GM18526 (cell line): ENCODE results near the gene SLC9A3.

Experiments
- POLR2A ChIP-seq: IDR thresholded peaks from 3 replicates; pipeline ENCODE4 v1.6.1; 2011; ENCODE audit not compliant: insufficient read length; ENCODE audit errors: extremely low read depth

The SLC9A3 gene

DNA sequence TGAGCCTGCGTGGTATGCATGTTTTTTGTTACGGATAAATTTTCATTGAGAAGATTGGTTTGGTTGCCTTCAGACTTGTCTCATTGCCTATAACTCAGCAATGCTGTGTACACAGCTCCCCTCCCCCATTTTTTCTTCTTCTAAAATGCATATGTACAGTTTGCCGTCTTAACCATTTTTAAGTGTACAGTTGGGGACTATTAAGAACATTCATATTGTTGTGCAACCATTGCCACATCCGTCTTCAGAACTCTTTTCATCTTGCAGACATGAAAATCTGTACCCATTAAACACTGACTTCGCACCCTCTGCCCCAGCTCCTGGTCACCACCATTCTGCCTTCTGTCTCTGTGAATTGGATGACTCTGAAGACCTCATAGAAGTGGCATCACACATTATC is 75.1 kb downstream of the SLC9A3 start:
- no peak for TF ChIP-seq POLR2A

DNA sequence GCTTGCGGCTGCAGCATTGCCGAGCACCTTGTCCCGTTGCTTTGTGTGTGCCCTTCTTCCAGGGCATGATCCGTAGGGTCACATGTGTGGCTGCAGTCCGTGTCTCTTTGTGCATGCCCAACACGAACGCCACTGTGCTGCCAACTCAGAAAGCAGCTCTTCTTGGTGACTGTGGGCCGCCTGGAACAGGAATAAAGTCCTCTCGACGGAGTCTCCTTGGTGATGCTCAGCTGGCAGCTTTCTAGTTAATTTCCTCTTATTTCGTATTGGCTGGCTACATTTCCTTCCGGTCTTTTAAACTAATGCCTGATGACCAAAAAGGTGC is 75.5 kb downstream of the SLC9A3 start:
- no peak for TF ChIP-seq POLR2A

DNA sequence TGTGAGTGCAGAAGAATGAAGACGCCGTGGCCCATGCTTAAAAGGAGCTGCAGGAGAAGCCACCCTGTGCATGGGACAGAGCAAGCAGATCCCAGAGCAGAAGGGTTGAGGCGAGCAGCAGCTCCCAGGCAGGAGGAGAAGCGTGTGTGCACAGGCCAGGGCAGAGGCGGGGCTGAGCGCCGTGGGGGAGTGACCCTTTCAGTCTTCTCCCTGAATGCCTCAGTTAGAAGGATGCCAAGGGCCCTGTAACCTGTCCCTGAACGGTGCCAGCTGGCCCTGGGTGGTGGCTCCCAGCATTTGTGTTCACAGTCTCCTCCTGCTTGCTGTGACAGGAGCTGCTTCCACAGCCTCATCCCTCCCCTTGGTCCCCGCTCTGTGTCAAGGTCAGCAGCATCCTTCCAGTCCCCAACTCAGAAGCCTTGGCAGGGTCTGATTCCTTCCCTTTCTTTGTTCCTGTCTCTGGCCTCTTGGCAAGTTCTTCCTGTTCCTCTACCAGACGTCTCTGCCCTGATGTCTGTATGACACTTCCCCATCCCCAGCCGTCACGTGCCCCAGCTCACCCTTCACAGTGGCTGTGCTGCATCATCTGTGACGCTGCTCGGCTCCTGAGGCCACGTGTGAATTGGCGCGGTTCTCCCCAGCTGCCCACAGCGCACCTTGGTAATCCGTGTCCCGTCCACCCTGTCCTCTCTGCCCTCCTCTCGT is 76.0 kb downstream of the SLC9A3 start:
- TF ChIP-seq POLR2A, result no peak

DNA sequence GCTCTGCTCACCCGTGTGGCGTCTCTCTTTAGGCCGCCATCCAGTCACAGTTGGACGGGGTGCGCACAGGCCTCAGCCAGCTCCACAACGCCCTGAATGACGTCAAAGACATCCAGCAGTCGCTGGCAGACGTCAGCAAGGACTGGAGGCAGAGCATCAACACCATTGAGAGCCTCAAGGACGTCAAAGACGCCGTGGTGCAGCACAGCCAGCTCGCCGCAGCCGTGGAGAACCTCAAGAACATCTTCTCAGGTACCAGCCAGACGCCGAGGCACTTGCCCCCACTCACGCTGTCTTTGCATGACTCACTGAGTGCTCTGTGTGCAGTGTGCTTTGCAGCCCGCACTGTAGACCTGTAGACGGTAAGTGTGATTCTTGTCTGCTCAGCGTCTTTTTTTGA is 76.7 kb downstream of the SLC9A3 start:
- TF ChIP-seq POLR2A, result no peak

DNA sequence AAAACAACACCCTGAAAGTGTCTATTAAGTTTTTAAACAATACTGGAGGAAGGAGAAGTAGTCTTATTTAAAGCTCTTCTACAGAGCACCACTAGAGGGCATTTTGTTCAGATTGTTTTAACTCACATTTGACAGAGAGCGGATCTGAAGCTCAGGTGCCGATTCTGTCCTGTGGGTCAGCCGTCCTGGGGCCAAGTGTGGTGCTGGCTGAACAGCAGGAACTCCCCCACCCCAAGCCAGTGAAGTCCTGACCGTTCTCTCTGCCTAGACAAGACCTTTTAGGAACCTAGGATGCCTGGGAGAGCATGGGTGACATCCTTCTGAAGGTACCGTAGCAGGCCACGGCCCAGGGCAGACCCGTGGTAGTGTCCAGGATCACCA is 77.4 kb downstream of the SLC9A3 start:
- TF ChIP-seq POLR2A, result no peak

DNA sequence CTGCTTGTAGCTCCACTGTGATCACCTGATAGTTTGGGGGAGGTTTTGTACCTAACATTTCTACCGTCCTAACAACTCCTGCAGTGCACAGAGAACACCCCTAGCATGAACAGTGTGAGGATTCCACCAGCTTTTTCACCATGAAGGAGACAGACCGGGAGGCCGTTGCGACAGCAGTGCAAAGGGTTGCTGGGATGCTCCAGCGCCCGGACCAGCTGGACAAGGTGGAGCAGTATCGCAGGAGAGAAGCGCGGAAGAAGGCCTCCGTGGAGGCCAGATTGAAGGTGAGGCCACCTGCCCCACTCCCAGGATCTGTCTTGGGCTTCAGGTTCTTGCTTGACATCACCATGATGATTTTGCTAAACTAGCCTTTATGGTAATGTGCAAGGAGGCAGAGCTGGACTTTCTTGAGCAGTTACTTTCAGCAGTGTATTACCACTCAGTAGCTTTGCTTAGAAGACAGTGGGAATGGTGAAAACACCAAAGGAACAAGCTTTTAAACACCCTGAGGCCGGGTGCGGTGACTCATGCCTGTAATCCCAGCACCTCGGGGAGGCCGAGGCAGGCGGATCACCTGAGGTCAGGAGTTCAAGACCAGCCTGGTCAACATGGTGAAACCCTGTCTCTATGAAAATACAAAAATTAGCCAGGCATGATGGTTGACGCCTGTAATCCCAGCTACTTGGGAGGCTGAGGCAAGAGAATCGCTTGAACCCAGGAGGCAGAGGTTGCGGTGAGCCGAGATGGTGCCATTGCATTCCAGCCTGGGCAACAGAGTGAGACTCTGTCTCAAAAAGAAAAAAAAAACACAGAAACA is 78.0 kb downstream of the SLC9A3 start:
- TF ChIP-seq POLR2A, result no peak

DNA sequence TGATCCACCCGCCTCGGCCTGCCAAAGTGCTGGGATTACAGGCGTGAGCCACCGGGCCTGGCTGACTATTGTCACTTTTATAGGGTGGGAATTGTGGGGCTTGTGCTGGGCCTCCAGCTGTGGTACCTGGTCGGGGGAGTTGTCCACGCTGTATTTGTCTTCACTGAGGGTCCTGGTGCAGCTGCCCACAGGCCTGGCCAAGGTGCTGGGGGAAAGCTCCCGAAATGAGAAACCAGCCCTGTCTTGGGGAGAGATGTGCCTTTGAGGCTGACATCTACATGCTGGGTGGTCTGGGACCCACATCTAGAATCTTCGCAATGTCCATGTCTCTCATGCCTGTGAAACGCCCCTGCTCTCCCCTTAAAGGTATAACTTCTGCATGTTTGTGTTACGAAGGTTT is 78.7 kb downstream of the SLC9A3 start:
- TF ChIP-seq POLR2A, result no peak

DNA sequence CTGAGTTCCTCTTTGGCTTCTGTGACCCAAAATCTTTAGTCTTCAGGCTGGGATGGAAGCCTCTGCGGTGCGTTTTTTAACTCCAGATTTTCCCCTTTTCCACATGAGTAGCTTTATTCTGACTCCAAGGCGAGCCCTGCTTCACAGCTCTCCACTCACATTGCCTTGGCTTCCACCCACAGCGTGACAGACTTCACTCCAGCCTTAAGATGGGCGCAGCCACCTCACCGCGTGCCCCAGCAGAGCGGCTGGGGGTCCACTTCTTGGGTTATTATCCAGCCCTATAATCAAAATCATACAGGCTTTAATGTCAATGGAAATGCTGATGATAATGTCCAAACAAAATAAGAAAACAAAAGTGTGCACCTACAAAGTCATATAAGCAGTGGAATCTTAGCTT is 80.0 kb downstream of the SLC9A3 start:
- no peak for TF ChIP-seq POLR2A

DNA sequence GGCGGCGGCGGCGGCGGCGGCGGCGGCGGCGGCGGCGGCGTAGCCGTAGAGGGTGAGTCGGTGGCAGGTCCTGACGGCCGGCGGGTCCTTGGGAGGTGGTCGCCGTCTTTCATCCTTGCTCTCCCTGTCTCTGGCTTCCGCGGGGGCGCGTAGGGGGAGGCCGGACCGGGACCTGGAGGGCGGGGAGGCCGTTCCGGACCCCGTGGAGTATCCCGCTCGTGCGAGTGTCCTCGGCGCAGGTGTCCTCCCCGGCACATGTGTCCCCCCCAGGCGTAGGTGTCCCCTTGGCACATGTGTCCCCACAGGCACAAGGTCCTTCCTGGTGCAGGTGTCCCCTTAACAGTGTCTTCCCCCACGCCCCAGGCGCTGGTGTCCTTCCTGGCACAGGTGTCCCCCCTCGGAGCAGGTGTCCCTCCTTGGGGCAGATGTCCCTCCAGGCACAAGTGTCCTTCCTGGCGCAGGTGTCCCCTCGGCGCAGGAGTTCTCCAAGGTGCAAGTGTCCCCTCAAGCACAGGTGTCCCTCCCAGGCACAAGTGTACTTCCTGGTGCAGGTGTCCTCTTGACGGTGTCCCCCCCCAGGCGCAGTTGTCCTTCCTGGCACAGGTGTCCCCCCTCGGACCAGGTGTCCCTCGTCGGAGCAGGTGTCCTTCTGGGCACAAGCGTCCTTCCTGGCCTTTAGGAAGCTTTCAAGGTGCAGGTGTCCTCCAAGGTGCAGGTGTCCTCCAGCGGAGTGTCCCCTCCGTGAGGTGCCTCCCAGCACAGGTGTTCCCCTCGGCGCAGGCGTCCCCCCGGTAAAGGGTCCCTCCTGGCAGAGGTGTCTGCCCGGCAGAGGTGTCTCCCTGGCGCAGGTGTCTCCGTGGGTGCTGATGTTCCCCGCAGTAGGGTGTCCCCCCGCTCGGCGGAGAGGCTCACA is 80.8 kb downstream of the SLC9A3 start:
- no peak for TF ChIP-seq POLR2A

DNA sequence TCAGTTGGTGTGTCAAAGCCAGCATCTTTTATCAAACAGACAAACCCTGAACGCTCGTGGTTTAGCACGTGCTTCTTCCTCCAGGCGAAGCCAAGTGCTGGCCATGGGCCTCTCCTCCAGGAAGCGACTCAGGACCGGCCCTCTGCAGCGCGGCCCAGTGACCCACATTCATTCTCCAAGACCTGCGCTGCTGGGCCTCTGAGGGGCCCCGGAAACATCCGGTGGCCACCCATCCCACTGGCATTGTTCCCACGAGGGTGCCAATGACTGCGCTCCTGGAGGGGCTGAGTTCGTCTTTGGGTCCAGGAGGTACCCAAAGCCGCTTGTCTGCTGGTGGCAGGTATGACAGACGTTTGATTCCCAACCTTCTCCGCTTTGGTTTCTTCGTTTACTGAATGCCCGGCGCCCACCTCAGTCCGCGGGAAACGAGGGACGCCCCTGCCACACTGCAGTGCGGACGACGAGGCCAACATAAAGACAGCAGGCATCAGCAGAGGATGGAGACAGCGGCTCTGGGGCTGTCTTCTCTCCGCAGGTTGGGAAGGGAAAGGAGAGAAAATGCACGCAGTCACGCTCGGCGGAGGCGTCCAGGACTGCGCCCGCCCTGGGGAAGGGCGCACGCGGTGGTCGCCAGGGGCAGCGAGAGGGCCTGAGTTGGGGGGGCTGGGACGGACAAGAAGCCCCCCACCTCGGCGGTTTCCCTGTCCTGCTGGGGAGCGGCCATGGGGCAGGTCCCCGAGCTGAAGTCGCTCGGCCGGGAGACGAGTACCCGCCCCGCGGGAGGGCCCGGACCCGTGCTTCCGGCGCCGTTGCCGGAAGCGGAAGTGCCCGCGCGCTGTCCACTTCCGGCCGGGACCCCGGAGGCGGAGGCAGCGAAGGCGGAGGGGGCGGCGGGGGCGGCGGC is 81.7 kb downstream of the SLC9A3 start, which contains the start of gene EXOC3:
Gene EXOC3, plus strand, starts transcription at position 842 of the 904 bp plus-strand sequence. CDS start 3,030 bp downstream, outside the sequence.
- peak; percentile 90 for TF ChIP-seq POLR2A

DNA sequence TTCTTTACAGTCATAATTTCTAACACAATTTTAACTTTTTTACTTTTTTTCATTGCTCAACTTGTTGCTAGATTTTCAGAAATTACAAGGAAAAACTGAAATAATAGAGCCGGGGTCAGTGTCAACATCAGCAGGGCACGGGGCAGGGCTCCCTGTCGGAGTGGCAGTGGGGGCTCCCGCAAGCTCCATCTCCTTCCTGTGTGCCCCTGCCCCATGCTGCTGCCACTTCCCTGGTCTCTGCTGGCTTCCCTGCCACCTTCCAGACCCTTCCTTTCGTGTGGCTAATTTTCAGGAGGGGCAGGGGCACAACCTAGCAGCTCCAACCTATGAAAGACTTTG is 82.3 kb downstream of the SLC9A3 start:
- TF ChIP-seq POLR2A, result no peak

DNA sequence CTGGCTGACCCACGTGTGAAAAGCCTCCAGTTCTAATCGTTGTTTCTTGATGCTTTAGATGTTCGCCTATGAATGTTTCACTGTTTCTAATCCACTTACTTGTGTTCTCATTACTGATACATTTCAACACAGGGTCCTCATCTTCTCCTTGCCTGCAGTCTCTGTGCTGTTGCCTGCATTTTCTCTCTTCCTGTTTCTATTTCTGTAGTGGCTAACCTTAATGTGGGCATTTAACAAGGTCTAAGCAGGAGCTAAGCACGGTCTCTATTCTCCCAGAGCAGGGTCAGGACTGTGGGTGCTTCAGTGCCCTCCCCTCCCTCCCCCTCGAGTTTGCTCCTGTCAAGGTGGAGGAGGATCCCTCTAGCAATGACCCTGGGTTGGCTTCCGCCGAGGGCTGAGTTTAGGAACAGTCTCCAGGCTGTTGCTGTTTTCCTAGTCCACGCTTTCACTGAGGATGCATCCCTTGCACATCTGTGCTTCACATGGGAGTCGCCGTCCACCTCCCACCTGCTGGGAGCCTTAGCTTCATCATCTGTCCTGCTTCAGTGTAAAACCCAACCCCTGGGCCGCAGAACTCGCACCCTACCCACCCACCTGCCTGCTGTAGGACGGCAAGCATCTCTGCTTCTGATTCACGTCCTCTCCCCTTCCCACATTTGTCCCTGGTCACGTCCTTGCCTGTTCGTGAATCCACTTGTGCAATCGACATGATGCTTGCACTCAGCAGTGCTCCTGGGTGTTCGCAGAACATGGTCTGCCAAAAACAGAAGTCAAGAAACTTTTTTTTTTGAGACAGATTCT is 83.6 kb downstream of the SLC9A3 start:
- TF ChIP-seq POLR2A, result no peak

DNA sequence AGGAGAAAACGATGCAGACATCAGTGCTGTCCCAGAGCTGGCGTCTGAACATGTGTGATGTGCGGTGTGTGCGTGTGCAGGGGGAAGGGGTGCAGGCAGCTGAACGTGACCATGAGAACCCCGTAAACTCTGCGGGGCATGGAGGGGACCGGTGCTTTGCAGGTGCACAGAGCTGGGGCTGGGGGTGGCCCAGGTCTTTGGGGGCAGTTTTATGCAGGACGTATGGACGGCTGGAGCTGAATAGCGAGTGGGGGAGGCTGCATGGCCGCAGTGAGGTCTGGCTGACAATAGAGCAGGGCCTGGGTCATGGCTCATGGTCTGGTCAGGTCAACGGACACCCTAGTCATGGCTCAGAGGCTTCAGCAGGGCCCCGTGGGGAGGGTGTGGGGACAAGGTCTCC is 84.6 kb downstream of the SLC9A3 start:
- peak; percentile 28 for TF ChIP-seq POLR2A

DNA sequence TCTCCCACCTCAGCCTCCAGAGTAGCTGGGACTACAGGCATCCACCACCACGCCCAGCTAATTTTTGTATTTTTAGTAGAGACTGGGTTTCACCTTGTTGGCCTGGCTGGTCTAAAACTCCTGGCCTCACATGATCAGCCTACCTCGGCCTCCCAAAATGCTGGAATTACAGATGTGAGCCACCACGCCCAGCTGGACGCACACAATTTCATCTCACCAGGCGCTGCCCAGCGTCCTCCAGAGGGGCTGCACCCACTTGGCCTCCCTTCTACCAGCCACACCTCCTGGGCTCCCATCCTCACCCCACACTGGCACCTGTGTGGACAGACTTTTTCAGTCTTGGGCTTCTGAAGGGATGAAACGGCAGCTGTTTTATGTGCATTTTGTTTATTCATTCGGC is 85.1 kb downstream of the SLC9A3 start:
- TF ChIP-seq POLR2A, result no peak
